Neural progenitor cell (in vitro differentiated cells): ENCODE data around the gene FGD4. TPM values are rescaled to one million over a fixed set of nuclear protein-coding genes. Genes with fewer than 3 reads are reported as not detected.

Source experiments
- DNase-seq: peaks from one replicate; pipeline ENCODE4 v3.0.0-alpha.2; 2016; ENCODE audit warnings: low spot score
- H2AFZ ChIP-seq: fragments of 200-600 bp; sonication (generic); replicated peaks from 2 replicates; pipeline ENCODE4 v1.6.1; 2016; ENCODE audit warnings: antibody characterized with exemption
- H3F3A ChIP-seq: fragments of 200-600 bp; sonication (generic); 2 replicates; pipeline ENCODE4 v1.6.1; 2016; ENCODE audit warnings: antibody characterized with exemption, low read depth
- H3K27ac ChIP-seq: fragments of 200-600 bp; sonication (generic); 2 replicates; pipeline ENCODE4 v1.5.1; 2016; ENCODE audit warnings: mild to moderate bottlenecking
- H3K27me3 ChIP-seq: fragments of 200-600 bp; sonication (generic); 2 replicates; pipeline ENCODE4 v1.6.1; 2016; ENCODE audit warnings: mild to moderate bottlenecking, moderate library complexity
- H3K36me3 ChIP-seq: fragments of 200-600 bp; sonication (generic); 2 replicates; pipeline ENCODE4 v1.5.1; 2016
- H3K4me1 ChIP-seq: fragments of 200-600 bp; sonication (generic); 2 replicates; pipeline ENCODE4 v1.6.1; 2016; ENCODE audit warnings: mixed run types
- H3K4me2 ChIP-seq: fragments of 200-600 bp; sonication (generic); 2 replicates; pipeline ENCODE4 v1.6.1; 2016
- H3K4me3 ChIP-seq: fragments of 200-600 bp; sonication (generic); 2 replicates; pipeline ENCODE4 v1.5.1; 2016
- H3K79me2 ChIP-seq: fragments of 200-600 bp; sonication (generic); 2 replicates; pipeline ENCODE4 v1.6.1; 2016; ENCODE audit warnings: low read depth
- H3K9ac ChIP-seq: fragments of 200-600 bp; sonication (generic); 2 replicates; pipeline ENCODE4 v1.6.1; 2016
- H3K9me3 ChIP-seq: fragments of 200-600 bp; sonication (generic); 2 replicates; pipeline ENCODE4 v1.5.1; 2016; ENCODE audit warnings: low read depth
- H4K20me1 ChIP-seq: fragments of 200-600 bp; sonication (generic); 2 replicates; pipeline ENCODE4 v1.6.1; 2016; ENCODE audit warnings: low read depth
- H3K27ac Mint-ChIP-seq: 3 replicates; pipeline ENCODE4 v1.8.0; 2021; ENCODE audit warnings: mixed read lengths
- H3K27me3 Mint-ChIP-seq: 2 replicates; pipeline ENCODE4 v1.8.0; 2022; ENCODE audit warnings: low read depth, mild to moderate bottlenecking, inconsistent platforms, moderate library complexity, mixed read lengths; ENCODE audit not compliant: insufficient read depth
- H3K36me3 Mint-ChIP-seq: 3 replicates; pipeline ENCODE4 v1.8.0; 2021; ENCODE audit warnings: mixed read lengths
- H3K4me1 Mint-ChIP-seq: 3 replicates; pipeline ENCODE4 v1.8.0; 2021; ENCODE audit warnings: mixed read lengths
- H3K4me3 Mint-ChIP-seq: 3 replicates; pipeline ENCODE4 v1.8.0; 2021; ENCODE audit warnings: mild to moderate bottlenecking, moderate library complexity, mixed read lengths
- H3K9me3 Mint-ChIP-seq: 3 replicates; pipeline ENCODE4 v1.8.0; 2020; ENCODE audit warnings: mixed read lengths
- CTCF ChIP-seq: fragments of 200-600 bp; sonication (generic); IDR thresholded peaks from 2 replicates; pipeline ENCODE4 v1.5.1; 2017; ENCODE audit warnings: antibody characterized with exemption, mild to moderate bottlenecking
- EZH2 ChIP-seq: fragments of 200-600 bp; sonication (generic); IDR thresholded peaks from 2 replicates; pipeline ENCODE4 v1.6.1; 2017; ENCODE audit warnings: antibody characterized with exemption, mild to moderate bottlenecking, moderate library complexity
- EZH2phosphoT487 ChIP-seq: fragments of 200-600 bp; sonication (generic); IDR thresholded peaks from 2 replicates; pipeline ENCODE4 v1.6.1; 2017; ENCODE audit warnings: antibody characterized with exemption
- total RNA-seq: library from RNA; depleted of rRNA; stranded (reverse); fragments of >200 nt; gene quantifications from 2 replicates; pipeline ENCODE4 v1.2.3, GENCODE V29; 2015; ENCODE audit warnings: low replicate concordance

The FGD4 gene
- total RNA-seq, 1 donor from 2014 or later = 41.4 TPM

DNA sequence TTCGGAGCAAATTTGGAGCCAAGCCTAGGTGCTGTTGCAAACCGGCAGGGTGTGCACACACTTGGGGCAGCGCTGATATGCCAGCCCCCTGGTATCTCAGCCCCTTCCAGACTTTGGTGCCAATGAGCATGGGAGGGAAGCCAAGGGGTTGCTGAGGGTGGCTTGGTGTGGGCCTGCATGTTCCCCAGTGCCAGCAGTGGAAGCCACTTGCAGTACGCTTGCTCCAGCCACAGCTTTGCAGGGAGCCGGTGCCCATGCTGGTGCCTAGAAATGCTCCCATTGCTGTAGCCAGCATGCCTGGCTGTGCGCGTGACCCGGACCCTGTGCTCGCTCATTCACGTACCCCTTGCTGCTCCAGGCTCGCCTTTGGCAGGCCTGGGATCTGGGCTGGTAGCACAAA lies 212.6 kb downstream of the FGD4 start:
- H3K4me3 Mint-ChIP-seq = no peak overlapping the region
- Histone ChIP-seq H4K20me1 (no peaks in the 10 kb centered on the region), H3K4me3 (no peak overlapping the region), H3K27ac (no peak overlapping the region), H3K4me1 (no peaks in the 10 kb centered on the region), H3K36me3 (peaks cover 25% of the 10 kb centered on the region), H3K27me3 (no peaks in the 10 kb centered on the region), H3K79me2 (no peaks in the 10 kb centered on the region), H3K4me2 (no peak overlapping the region), H3K9me3 (no peaks in the 10 kb centered on the region), H3K9ac (no peak overlapping the region), H2AFZ (no peak overlapping the region), H3F3A (peaks cover 10% of the 10 kb centered on the region)
- H3K27ac Mint-ChIP-seq = no peak overlapping the region
- H3K9me3 Mint-ChIP-seq = no peaks in the 10 kb centered on the region
- peaks cover 33% of the 10 kb centered on the region for H3K36me3 Mint-ChIP-seq
- DNase-seq = no peak
- TF ChIP-seq EZH2phosphoT487 (no peak), EZH2 (no peak), CTCF (no peak)
- H3K27me3 Mint-ChIP-seq = no peaks in the 10 kb centered on the region
- H3K4me1 Mint-ChIP-seq = peaks cover 3% of the 10 kb centered on the region

DNA sequence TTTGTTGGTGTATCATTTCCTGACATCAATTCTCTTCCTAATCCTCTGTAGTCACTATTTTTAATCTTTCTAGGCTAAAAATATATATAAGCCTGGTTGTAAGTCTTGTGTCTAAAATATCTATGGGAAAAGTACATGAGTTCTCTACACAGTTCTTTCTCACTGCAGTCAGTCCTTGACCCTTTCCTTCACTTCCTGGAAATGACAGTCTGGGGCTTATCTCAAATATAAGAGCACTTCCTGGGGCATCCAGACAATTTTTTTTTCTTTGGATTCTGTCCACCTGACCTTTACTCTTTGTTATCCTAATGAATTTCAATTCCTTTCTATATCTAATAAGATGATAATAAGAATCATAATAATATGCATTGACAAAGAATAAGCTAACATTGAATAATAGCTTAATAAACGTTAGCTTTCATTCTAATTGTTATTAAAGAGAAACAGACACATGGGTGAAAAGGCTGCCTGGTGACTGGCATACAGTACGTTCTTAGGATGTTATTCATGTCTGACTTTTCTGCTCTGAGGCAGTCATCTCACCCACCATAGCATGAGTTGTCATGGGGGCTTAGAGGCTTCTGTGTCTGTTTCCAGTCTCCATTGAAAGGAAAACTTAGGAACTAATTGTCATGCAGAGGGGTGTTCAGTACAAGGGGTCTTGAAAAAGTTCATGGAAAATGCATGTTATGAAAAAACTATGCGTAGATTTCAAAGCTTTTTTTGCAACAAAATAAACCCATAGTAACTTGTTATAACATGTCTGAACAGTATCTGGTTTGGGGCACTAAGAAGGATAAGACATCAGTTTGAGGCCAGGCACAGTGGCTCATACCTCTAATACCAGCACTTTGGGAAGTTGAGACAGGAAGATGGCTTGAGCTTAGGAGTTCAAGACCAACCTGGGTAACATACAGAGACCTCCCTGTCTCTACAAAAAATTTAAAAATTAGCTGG lies 213.6 kb downstream of the FGD4 start:
- DNase-seq = no peak
- H3K27me3 ChIP-seq = no peaks in the 10 kb centered on the region
- peaks cover 29% of the 10 kb centered on the region for H3K36me3 ChIP-seq
- H3K36me3 Mint-ChIP-seq = peaks cover 38% of the 10 kb centered on the region
- no peak overlapping the region for H3K27ac Mint-ChIP-seq
- H4K20me1 ChIP-seq = no peaks in the 10 kb centered on the region
- H3K4me1 ChIP-seq = no peaks in the 10 kb centered on the region
- H3K4me1 Mint-ChIP-seq = peaks cover 3% of the 10 kb centered on the region
- H2AFZ ChIP-seq = no peak overlapping the region
- H3K27ac ChIP-seq = no peak overlapping the region
- H3K4me3 Mint-ChIP-seq = no peak overlapping the region
- no peaks in the 10 kb centered on the region for H3K79me2 ChIP-seq
- no peaks in the 10 kb centered on the region for H3K9me3 ChIP-seq
- no peak overlapping the region for H3K4me3 ChIP-seq
- H3K9ac ChIP-seq = no peak overlapping the region
- TF ChIP-seq EZH2 (no peak), EZH2phosphoT487 (no peak), CTCF (no peak)
- H3K4me2 ChIP-seq = no peak overlapping the region
- H3K9me3 Mint-ChIP-seq = no peaks in the 10 kb centered on the region
- H3K27me3 Mint-ChIP-seq = no peaks in the 10 kb centered on the region
- H3F3A ChIP-seq = peaks cover 10% of the 10 kb centered on the region

DNA sequence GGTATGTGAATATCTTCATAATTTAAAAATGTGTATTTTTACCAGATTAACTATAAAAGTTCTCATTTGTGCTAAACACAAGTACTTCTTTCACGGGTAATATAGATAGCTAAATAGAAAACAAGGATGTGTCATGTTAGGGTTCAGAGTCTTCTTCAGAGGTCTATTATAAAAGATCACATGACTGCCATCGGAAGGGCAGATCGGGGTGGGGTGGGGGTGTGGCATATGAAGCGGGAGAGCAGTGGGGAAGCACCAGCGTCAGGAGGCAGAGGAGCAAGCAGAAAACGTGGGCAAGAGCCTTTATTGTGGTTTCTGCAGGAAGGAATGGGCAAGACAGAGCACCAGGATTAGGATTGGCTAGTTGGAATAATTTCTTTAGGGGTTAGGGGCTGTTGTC lies 216.1 kb downstream of the FGD4 start:
- Histone ChIP-seq H3K4me2 (no peak overlapping the region), H3K9me3 (no peaks in the 10 kb centered on the region), H4K20me1 (no peaks in the 10 kb centered on the region), H3K4me1 (no peaks in the 10 kb centered on the region), H3K27me3 (no peaks in the 10 kb centered on the region), H3K79me2 (no peaks in the 10 kb centered on the region), H3K27ac (no peak overlapping the region), H3F3A (peaks cover 10% of the 10 kb centered on the region), H3K36me3 (peaks cover 19% of the 10 kb centered on the region), H2AFZ (no peak overlapping the region), H3K4me3 (no peak overlapping the region), H3K9ac (no peak overlapping the region)
- Mint-ChIP-seq H3K27ac (no peak overlapping the region), H3K4me1 (peaks cover 3% of the 10 kb centered on the region), H3K36me3 (peaks cover 40% of the 10 kb centered on the region), H3K4me3 (no peak overlapping the region), H3K27me3 (no peaks in the 10 kb centered on the region), H3K9me3 (no peaks in the 10 kb centered on the region)
- TF ChIP-seq CTCF = no peak
- no peak for TF ChIP-seq EZH2
- TF ChIP-seq EZH2phosphoT487 = no peak
- no peak for DNase-seq
